ENCODE data around the gene RHBDL2.

GRCh38 chr1:38938722-38939260, 2.8 kb downstream of the RHBDL2 start:
- TF ChIP-seq MAZ (IDR thresholded peaks at IDR 0.05; ENCODE audit: borderline replicate concordance, low read depth, low read length) (no peak), CTCF (conservative IDR thresholded peaks at IDR 0.05; ENCODE audit: low read depth, low read length) (no peak), USF2 (IDR thresholded peaks at IDR 0.05; ENCODE audit: low read depth, low read length) (no peak), POLR2A (IDR thresholded peaks at IDR 0.05; ENCODE audit: low read depth, low read length) (no peak), SMC3 (IDR thresholded peaks at IDR 0.05; ENCODE audit: low read depth, low read length) (no peak), MAFK (IDR thresholded peaks at IDR 0.05; ENCODE audit: low read depth, low read length) (no peak), FOS (IDR thresholded peaks at IDR 0.05; ENCODE audit: low read depth, low read length) (no peak), MXI1 (IDR thresholded peaks at IDR 0.05; ENCODE audit: borderline replicate concordance, low read depth, low read length) (no peak), RAD21 (IDR thresholded peaks at IDR 0.05; ENCODE audit: low read length) (no peak), RCOR1 (IDR thresholded peaks at IDR 0.05; ENCODE audit: insufficient replicate concordance, low read length) (no peak)

All from IMR-90 (cell line).